AG10803 (cell line): Measurements from ENCODE around the gene ERCC5.

ENCODE experiments used
- DNase-seq: peaks from one replicate; pipeline ENCODE4 v3.0.0; 2010; ENCODE audit warnings: low read depth
- H3K4me3 ChIP-seq: 2 replicates; pipeline ENCODE4 v1.5.1; 2011; ENCODE audit warnings: mild to moderate bottlenecking, low read length, control low read depth
- CTCF ChIP-seq: conservative IDR thresholded peaks from 2 replicates; pipeline ENCODE4 v1.5.1; 2011; ENCODE audit warnings: mild to moderate bottlenecking, low read length, control low read depth, inconsistent platforms

ERCC5 gene

GRCh38 chr13:102902789-102903347, 57.0 kb downstream of the ERCC5 start:
- H3K4me3 ChIP-seq: no peak overlapping the region
- DNase-seq: no peak
- no peak for TF ChIP-seq CTCF

GRCh38 chr13:102903659-102904407, 58.0 kb downstream of the ERCC5 start:
- peak; percentile 12 for DNase-seq
- no peak overlapping the region for H3K4me3 ChIP-seq
- peak; percentile 56 for TF ChIP-seq CTCF

- DNase-seq: no peak
- H3K4me3 ChIP-seq: no peak overlapping the region
- no peak for TF ChIP-seq CTCF
Observed at GRCh38 chr13:102904408-102904862, 58.6 kb downstream of the ERCC5 start.

GRCh38 chr13:102905905-102906771, 60.3 kb downstream of the ERCC5 start:
- no peak for DNase-seq
- H3K4me3 ChIP-seq: no peak overlapping the region
- no peak for TF ChIP-seq CTCF

- DNase-seq: peak; percentile 1
- H3K4me3 ChIP-seq: no peak overlapping the region
- TF ChIP-seq CTCF: no peak
Observed at GRCh38 chr13:102907016-102907756, 61.4 kb downstream of the ERCC5 start.

GRCh38 chr13:102907886-102908515, 62.2 kb downstream of the ERCC5 start:
- DNase-seq: peak; percentile 11
- TF ChIP-seq CTCF: no peak

More at GRCh38 chr13:102907886-102908515, 62.2 kb downstream of the ERCC5 start:
- no peak overlapping the region for H3K4me3 ChIP-seq
